ENCODE measurements around the gene UBE3C.

The UBE3C gene

DNA sequence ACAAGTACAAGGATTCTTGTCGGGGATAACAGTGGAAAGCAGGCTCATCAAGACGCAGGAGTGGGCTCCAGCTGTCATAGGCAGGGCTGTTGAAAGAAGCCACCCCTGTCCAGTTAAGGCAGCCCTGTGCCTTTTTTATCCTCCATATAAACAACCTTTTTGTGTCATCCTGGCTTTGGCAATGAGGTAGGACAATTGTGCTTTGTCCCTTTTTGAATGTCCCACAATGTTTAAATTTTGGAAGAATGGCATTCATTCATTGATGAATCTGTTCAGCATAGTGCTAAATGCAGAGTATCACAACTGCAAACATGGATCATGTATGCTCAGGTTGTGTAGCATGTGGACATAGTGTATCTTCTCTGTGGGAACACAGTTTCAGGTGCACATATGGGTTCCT, 66.7 kb downstream of the UBE3C start:
- CTCF ChIA-PET = no interaction called here
- POLR2A ChIA-PET = no interaction called here
- no peak for DNase-seq (ENCODE audit: extremely low spot score)
- TF ChIP-seq HDGF (IDR thresholded peaks at IDR 0.05; ENCODE audit: borderline replicate concordance) = no peak
- no peak for TF ChIP-seq FOXK2 (IDR thresholded peaks at IDR 0.05)
- TF ChIP-seq ZNF384 (IDR thresholded peaks at IDR 0.05) = no peak
- no peak for TF ChIP-seq ARNT (IDR thresholded peaks at IDR 0.05)
- TF ChIP-seq FOXM1 (IDR thresholded peaks at IDR 0.05; ENCODE audit: borderline replicate concordance) = no peak
- TF ChIP-seq L3MBTL2 (conservative IDR thresholded peaks at IDR 0.05) = no peak
- TF ChIP-seq TARDBP (IDR thresholded peaks at IDR 0.05) = no peak
- no peak for TF ChIP-seq SUZ12 (IDR thresholded peaks at IDR 0.05)
- TF ChIP-seq SP1 (IDR thresholded peaks at IDR 0.05) = no peak
- TF ChIP-seq, protein P1, sequence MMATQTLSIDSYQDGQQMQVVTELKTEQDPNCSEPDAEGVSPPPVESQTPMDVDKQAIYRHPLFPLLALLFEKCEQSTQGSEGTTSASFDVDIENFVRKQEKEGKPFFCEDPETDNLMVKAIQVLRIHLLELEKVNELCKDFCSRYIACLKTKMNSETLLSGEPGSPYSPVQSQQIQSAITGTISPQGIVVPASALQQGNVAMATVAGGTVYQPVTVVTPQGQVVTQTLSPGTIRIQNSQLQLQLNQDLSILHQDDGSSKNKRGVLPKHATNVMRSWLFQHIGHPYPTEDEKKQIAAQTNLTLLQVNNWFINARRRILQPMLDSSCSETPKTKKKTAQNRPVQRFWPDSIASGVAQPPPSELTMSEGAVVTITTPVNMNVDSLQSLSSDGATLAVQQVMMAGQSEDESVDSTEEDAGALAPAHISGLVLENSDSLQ (IDR thresholded peaks at IDR 0.05) = no peak
- no peak for TF ChIP-seq BHLHE40 (IDR thresholded peaks at IDR 0.05; ENCODE audit: borderline replicate concordance)
- TF ChIP-seq ELF4 (IDR thresholded peaks at IDR 0.05) = no peak
- no peak for TF ChIP-seq LEF1 (IDR thresholded peaks at IDR 0.05; ENCODE audit: borderline replicate concordance)

- TF ChIP-seq SP1 (IDR thresholded peaks at IDR 0.05) (no peak), ZNF384 (IDR thresholded peaks at IDR 0.05) (no peak), TARDBP (IDR thresholded peaks at IDR 0.05) (no peak), CTBP1 (IDR thresholded peaks at IDR 0.05; ENCODE audit: borderline replicate concordance) (no peak), ARNT (IDR thresholded peaks at IDR 0.05) (no peak), BHLHE40 (IDR thresholded peaks at IDR 0.05; ENCODE audit: borderline replicate concordance) (no peak), FOXM1 (IDR thresholded peaks at IDR 0.05; ENCODE audit: borderline replicate concordance) (no peak), FOXK2 (IDR thresholded peaks at IDR 0.05) (no peak)
- TF ChIP-seq, protein P1 (IDR thresholded peaks at IDR 0.05) = no peak
- ChIA-PET CTCF (interaction anchor here (0.6 kb wide), 1 partner anchor 384 kb away, joined by 3 read pairs; no protein-coding TSS in a partner anchor), POLR2A (no interaction called here)
- DNase-seq (ENCODE audit: extremely low spot score) = no peak
Observed at GRCh38 chr7:157208571-157209413, 70.1 kb downstream of the UBE3C start.

- TF ChIP-seq ELF4 (IDR thresholded peaks at IDR 0.05) = no peak
- TF ChIP-seq SUZ12 (IDR thresholded peaks at IDR 0.05) = no peak
- TF ChIP-seq NFRKB (IDR thresholded peaks at IDR 0.05) = no peak
- TF ChIP-seq L3MBTL2 (conservative IDR thresholded peaks at IDR 0.05) = no peak
- no peak for TF ChIP-seq FOXA1 (IDR thresholded peaks at IDR 0.05)
- no peak for TF ChIP-seq FOXK2 (IDR thresholded peaks at IDR 0.05)
- TF ChIP-seq, protein P1 (IDR thresholded peaks at IDR 0.05) = no peak
- TF ChIP-seq SP1 (IDR thresholded peaks at IDR 0.05) = no peak
- TF ChIP-seq BHLHE40 (IDR thresholded peaks at IDR 0.05; ENCODE audit: borderline replicate concordance) = no peak
- no peak for TF ChIP-seq ARNT (IDR thresholded peaks at IDR 0.05)
- TF ChIP-seq HDGF (IDR thresholded peaks at IDR 0.05; ENCODE audit: borderline replicate concordance) = no peak
- no peak for DNase-seq (ENCODE audit: extremely low spot score)
- ChIA-PET CTCF (no interaction called here), POLR2A (no interaction called here)
Observed at GRCh38 chr7:157210682-157211081, 72.0 kb downstream of the UBE3C start.

GRCh38 chr7:157211690-157212089, 73.0 kb downstream of the UBE3C start:
- no peak for DNase-seq (ENCODE audit: extremely low spot score)
- ChIA-PET POLR2A (interaction anchor here (0.8 kb wide), 1 partner anchor 15 kb away, joined by 3 read pairs; no protein-coding TSS in a partner anchor), CTCF (no interaction called here)
- TF ChIP-seq ELF4 (IDR thresholded peaks at IDR 0.05) (no peak), BHLHE40 (IDR thresholded peaks at IDR 0.05; ENCODE audit: borderline replicate concordance) (no peak), HDGF (IDR thresholded peaks at IDR 0.05; ENCODE audit: borderline replicate concordance) (no peak), ARNT (IDR thresholded peaks at IDR 0.05) (no peak), L3MBTL2 (conservative IDR thresholded peaks at IDR 0.05) (no peak), SP1 (IDR thresholded peaks at IDR 0.05) (no peak), TARDBP (IDR thresholded peaks at IDR 0.05) (no peak), FOXA1 (IDR thresholded peaks at IDR 0.05) (no peak)
- TF ChIP-seq, protein P1 (IDR thresholded peaks at IDR 0.05) = no peak

GRCh38 chr7:157219154-157219553, 80.4 kb downstream of the UBE3C start:
- ChIA-PET POLR2A (no interaction called here), CTCF (no interaction called here)
- no peak for DNase-seq (ENCODE audit: extremely low spot score)
- TF ChIP-seq ARNT (IDR thresholded peaks at IDR 0.05) (no peak), NFRKB (IDR thresholded peaks at IDR 0.05) (no peak), L3MBTL2 (conservative IDR thresholded peaks at IDR 0.05) (no peak), FOXM1 (IDR thresholded peaks at IDR 0.05; ENCODE audit: borderline replicate concordance) (no peak), ZNF384 (IDR thresholded peaks at IDR 0.05) (no peak)

All from HEK293T (cell line).